ENCODE measurements around the gene KCNJ6. TPM values are rescaled to one million over a fixed set of nuclear protein-coding genes. Genes with fewer than 3 reads are reported as not detected.

Gene KCNJ6
- total RNA-seq, 1 experiment from 2014 or later, result not detected

DNA sequence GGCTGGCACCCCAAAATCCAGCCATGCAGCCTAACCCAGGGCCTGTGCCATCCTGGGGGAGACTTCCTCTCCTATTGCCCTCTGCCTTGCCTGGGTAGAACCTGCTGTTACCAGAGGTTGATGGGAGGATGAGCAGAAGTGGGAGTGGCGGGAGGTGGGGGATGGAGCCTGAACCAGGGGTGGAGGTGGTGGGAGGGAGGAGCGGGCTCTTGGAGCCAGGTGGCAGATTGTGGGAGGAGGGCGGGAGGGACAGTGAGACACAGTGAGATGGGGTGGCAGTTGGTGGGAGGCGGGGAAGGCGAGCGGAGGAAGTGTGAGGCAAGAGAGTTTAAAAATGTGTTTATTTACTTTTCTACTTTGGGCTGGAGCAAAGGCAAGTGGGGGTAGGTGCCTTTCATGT is 87.3 kb downstream of the KCNJ6 start:
- Histone ChIP-seq H3K4me3 (replicated peaks in 1 of 2; ENCODE audit: low read depth in 1 of 2, low read length in 2 of 2) (no peak overlapping the region), H2AFZ (ENCODE audit: low read depth, low read length, poor library complexity, severe bottlenecking) (no peak overlapping the region), H3K36me3 (ENCODE audit: control insufficient read depth in 1 of 2, insufficient read depth in 2 of 2, low read length in 2 of 2) (no peaks in the 10 kb centered on the region), H3K27ac (ENCODE audit: low read depth, low read length) (no peak overlapping the region), H3K9me2 (ENCODE audit: insufficient read depth) (no peaks in the 10 kb centered on the region), H3K9ac (ENCODE audit: low read length) (no peak overlapping the region), H3K79me2 (ENCODE audit: insufficient read depth, low read length) (no peaks in the 10 kb centered on the region), H3K4me1 (ENCODE audit: control insufficient read depth in 1 of 2, insufficient read depth in 2 of 2, low read length in 2 of 2) (no peaks in the 10 kb centered on the region), H4K20me1 (ENCODE audit: insufficient read depth) (no peaks in the 10 kb centered on the region), H3K27me3 (ENCODE audit: insufficient read depth, low read length) (no peaks in the 10 kb centered on the region), H3K9me3 (ENCODE audit: control insufficient read depth in 1 of 2, insufficient read depth in 1 of 2, low read depth in 1 of 2, low read length in 2 of 2) (no peaks in the 10 kb centered on the region), H3K4me2 (ENCODE audit: low read length) (no peak overlapping the region)
- CTCF ChIA-PET, result no interaction called here
- TF ChIP-seq SRF (IDR thresholded peaks at IDR 0.05; ENCODE audit: low read depth) (no peak), ELF1 (IDR thresholded peaks at IDR 0.05; ENCODE audit: borderline replicate concordance, low read depth) (no peak), ZNF274 (IDR thresholded peaks at IDR 0.05; ENCODE audit: low read depth, low read length) (no peak), YY1 (IDR thresholded peaks at IDR 0.05; ENCODE audit: extremely low read depth, insufficient replicate concordance, low read depth, low read length) (no peak), REST (IDR thresholded peaks at IDR 0.05; ENCODE audit: low read depth) (no peak), EGR1 (IDR thresholded peaks at IDR 0.05; ENCODE audit: low read depth) (no peak), EZH2 (IDR thresholded peaks at IDR 0.05) (no peak)
- TF ChIP-seq, protein P1, sequence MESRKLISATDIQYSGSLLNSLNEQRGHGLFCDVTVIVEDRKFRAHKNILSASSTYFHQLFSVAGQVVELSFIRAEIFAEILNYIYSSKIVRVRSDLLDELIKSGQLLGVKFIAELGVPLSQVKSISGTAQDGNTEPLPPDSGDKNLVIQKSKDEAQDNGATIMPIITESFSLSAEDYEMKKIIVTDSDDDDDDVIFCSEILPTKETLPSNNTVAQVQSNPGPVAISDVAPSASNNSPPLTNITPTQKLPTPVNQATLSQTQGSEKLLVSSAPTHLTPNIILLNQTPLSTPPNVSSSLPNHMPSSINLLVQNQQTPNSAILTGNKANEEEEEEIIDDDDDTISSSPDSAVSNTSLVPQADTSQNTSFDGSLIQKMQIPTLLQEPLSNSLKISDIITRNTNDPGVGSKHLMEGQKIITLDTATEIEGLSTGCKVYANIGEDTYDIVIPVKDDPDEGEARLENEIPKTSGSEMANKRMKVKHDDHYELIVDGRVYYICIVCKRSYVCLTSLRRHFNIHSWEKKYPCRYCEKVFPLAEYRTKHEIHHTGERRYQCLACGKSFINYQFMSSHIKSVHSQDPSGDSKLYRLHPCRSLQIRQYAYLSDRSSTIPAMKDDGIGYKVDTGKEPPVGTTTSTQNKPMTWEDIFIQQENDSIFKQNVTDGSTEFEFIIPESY (IDR thresholded peaks at IDR 0.05; ENCODE audit: extremely low read depth, insufficient replicate concordance, low read length), result no peak
- TF ChIP-seq, protein P2, sequence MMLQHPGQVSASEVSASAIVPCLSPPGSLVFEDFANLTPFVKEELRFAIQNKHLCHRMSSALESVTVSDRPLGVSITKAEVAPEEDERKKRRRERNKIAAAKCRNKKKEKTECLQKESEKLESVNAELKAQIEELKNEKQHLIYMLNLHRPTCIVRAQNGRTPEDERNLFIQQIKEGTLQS (IDR thresholded peaks at IDR 0.05), result no peak
- POLR2A ChIA-PET, result no interaction called here
- intact Hi-C loops (cut with micrococcal nuclease), result no loop called here
- no peak for DNase-seq (ENCODE audit: low read depth, low spot score)
- ATAC-seq, result no peak
- BruUV-seq (replicated peaks), result no TSS peak
- RAD21 ChIA-PET (ENCODE audit: low non-redundant PET in 1 of 2, low total read pairs in 2 of 2, uncharacterized antibody in 2 of 2, unreplicated experiment in 2 of 2), result no interaction called here

Measured in HCT116 (cell line).